ENCODE measurements around the gene LEUTX. TPM values are rescaled to one million over a fixed set of nuclear protein-coding genes. Genes with fewer than 3 reads are reported as not detected.

The LEUTX gene
- total RNA-seq, 1 experiment from 2014 or later: not detected

- Histone ChIP-seq H3K9ac (ENCODE audit: extremely low read depth, insufficient read length, low read length) (no peak overlapping the region), H3K27ac (ENCODE audit: insufficient read length, low read depth, low read length) (no peak overlapping the region), H3K4me2 (ENCODE audit: insufficient read depth, insufficient read length, low read length) (no peak overlapping the region), H2AK5ac (ENCODE audit: insufficient read length, low read length) (no peak overlapping the region), H3K9me3 (ENCODE audit: control insufficient read depth, low read depth, low read length) (no peaks in the 10 kb centered on the region), H3K14ac (ENCODE audit: insufficient read depth, low read length) (no peak overlapping the region), H4K20me1 (ENCODE audit: control insufficient read depth, insufficient read depth, insufficient read length) (no peaks in the 10 kb centered on the region), H2BK5ac (ENCODE audit: insufficient read length, low read length) (no peak overlapping the region), H3K27me3 (ENCODE audit: insufficient read depth, low read length) (no peaks in the 10 kb centered on the region), H2BK15ac (ENCODE audit: low read depth, low read length) (no peak overlapping the region), H3K56ac (ENCODE audit: insufficient read length, low read depth, low read length) (no peak overlapping the region), H2BK20ac (ENCODE audit: low read depth, low read length, poor library complexity, severe bottlenecking) (no peak overlapping the region), H3K79me1 (ENCODE audit: insufficient read depth, low read depth, low read length, poor library complexity, severe bottlenecking) (no peaks in the 10 kb centered on the region), H3T11ph (ENCODE audit: low read length) (no peak overlapping the region), H3K23me2 (ENCODE audit: insufficient read length, low read depth, low read length, poor library complexity, severe bottlenecking) (no peaks in the 10 kb centered on the region), H3K79me2 (ENCODE audit: insufficient read depth, low read length) (no peaks in the 10 kb centered on the region), H3K23ac (ENCODE audit: insufficient read length, low read depth, low read length) (no peak overlapping the region), H4K5ac (ENCODE audit: insufficient read length, low read depth, low read length) (no peak overlapping the region), H4K91ac (ENCODE audit: insufficient read length, low read depth, low read length) (no peak overlapping the region), H3K4ac (ENCODE audit: low read depth, low read length) (no peak overlapping the region), H2AFZ (ENCODE audit: low read length) (no peak overlapping the region), H2BK12ac (ENCODE audit: insufficient read length, low read depth, low read length) (no peak overlapping the region), H2BK120ac (ENCODE audit: low read depth, low read length, poor library complexity, severe bottlenecking) (no peak overlapping the region), H3K18ac (ENCODE audit: insufficient read length, low read depth, low read length) (no peak overlapping the region), H3K4me1 (ENCODE audit: insufficient read depth, low read length) (no peaks in the 10 kb centered on the region), H4K8ac (replicated peaks; ENCODE audit: insufficient read length, low read depth, low read length) (no peak overlapping the region)
- TF ChIP-seq, protein P1, sequence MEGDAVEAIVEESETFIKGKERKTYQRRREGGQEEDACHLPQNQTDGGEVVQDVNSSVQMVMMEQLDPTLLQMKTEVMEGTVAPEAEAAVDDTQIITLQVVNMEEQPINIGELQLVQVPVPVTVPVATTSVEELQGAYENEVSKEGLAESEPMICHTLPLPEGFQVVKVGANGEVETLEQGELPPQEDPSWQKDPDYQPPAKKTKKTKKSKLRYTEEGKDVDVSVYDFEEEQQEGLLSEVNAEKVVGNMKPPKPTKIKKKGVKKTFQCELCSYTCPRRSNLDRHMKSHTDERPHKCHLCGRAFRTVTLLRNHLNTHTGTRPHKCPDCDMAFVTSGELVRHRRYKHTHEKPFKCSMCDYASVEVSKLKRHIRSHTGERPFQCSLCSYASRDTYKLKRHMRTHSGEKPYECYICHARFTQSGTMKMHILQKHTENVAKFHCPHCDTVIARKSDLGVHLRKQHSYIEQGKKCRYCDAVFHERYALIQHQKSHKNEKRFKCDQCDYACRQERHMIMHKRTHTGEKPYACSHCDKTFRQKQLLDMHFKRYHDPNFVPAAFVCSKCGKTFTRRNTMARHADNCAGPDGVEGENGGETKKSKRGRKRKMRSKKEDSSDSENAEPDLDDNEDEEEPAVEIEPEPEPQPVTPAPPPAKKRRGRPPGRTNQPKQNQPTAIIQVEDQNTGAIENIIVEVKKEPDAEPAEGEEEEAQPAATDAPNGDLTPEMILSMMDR (conservative IDR thresholded peaks at IDR 0.05): no peak
- Mint-ChIP-seq H3K27me3 (ENCODE audit: low read depth) (peaks cover 22% of the 10 kb centered on the region), H3K36me3 (ENCODE audit: insufficient read depth in 1 of 3, low read depth in 3 of 3) (no peaks in the 10 kb centered on the region), H3K9me3 (no peaks in the 10 kb centered on the region), H3K4me3 (no peak overlapping the region), H3K4me1 (no peaks in the 10 kb centered on the region), H3K27ac (no peak overlapping the region)
- DNase-seq: no peak
- no CpG with 5 or more reads among the region's 3 CpGs for WGBS (ENCODE audit: extremely low coverage, insufficient read length, low lambda C conversion rate)
Measured at GRCh38 chr19:39754971-39755370, 23.7 kb upstream of the LEUTX start.

Measured in H9 (cell line).